ENCODE results near the gene HSPE1. TPM values are rescaled to one million over a fixed set of nuclear protein-coding genes. Genes with fewer than 3 reads are reported as not detected.
"Not testable (repeated sequence)": the region's sequence is repeated elsewhere in the genome, so short reads cannot be mapped to it uniquely, and the experiment has no call there.

Gene HSPE1
- total RNA-seq = 100 to 1,000 TPM; 485 to 487 TPM

DNA sequence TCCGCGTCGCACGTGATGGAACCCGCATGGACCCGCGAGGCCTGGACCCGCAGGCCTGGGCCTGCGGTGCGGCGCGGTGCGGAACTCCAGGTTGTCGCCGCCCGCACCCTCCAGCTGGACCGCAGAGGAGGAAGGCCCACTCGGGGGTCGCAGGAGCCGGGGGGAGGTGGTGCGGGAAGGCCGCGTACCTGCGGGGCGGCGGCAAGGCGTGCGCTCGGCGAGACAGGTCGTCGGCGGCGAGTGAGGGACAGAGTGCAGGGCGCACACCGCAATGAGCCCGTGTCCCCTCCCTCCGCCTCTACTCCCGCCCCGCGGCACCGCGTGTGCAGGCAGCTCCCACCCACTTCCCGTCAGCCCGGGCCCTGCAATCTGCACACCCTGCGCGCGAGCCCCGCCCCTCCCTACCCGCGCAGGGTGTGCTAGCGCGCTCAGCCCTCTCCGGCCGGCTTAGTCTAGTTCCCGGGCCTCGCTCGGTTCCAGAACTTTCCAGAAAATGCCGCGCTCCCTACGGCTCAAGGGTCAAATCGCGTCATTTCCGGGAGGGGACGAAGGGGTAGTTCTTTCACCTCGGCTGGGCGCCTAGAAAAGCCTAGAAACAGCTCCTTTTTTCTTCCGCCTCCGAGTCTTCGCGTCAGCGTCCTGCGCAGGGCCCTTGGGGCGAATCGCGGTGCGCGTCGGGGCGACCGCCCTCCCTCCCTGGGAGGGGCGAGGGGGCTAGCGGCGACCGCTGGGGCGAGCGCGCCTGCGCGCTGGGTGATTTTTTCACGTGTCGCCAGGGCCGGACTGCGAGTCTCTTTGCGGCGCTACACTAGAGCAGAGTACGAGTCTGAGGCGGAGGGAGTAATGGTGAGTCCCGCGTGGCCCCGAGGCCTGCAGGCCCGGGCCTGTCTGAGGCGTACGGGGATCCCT, at the start of gene HSPE1, which contains the start of gene HSPD1:
Gene HSPE1, plus strand, starts transcription at position 786 of the 909 bp plus-strand sequence. Its CDS starts 58 bp downstream, at position 844.
Gene HSPD1, minus strand, starts transcription at position 247 of the 909 bp plus-strand sequence. CDS start 992 bp downstream, outside the sequence.
- Mint-ChIP-seq H3K4me3 (peak within 1 kb of the TSS; percentile 96), H3K27me3 (no peaks in the 10 kb centered on the region), H3K9me3 (no peaks in the 10 kb centered on the region), H3K4me1 (peaks cover 50% of the 10 kb centered on the region), H3K27ac (peak within 1 kb of the TSS; percentile 99), H3K36me3 (peaks cover 81% of the 10 kb centered on the region)
- peak; percentile 99 for DNase-seq

- Mint-ChIP-seq H3K27me3 (no peaks in the 10 kb centered on the region), H3K27ac (no peak overlapping the region), H3K4me3 (no peak overlapping the region), H3K36me3 (peaks cover 2% of the 10 kb centered on the region), H3K4me1 (peaks cover 14% of the 10 kb centered on the region), H3K9me3 (no peaks in the 10 kb centered on the region)
- no peak for DNase-seq
These were observed 49.7 kb upstream of the HSPE1 start for GRCh38 chr2:197450465-197450864.

GRCh38 chr2:197450935-197451358, 49.2 kb upstream of the HSPE1 start:
- H3K27ac Mint-ChIP-seq, DNase-seq, H3K36me3 Mint-ChIP-seq, H3K9me3 Mint-ChIP-seq, H3K27me3 Mint-ChIP-seq, H3K4me3 Mint-ChIP-seq: not testable (repeated sequence)
- H3K4me1 Mint-ChIP-seq = peaks cover 18% of the 10 kb centered on the region

DNA sequence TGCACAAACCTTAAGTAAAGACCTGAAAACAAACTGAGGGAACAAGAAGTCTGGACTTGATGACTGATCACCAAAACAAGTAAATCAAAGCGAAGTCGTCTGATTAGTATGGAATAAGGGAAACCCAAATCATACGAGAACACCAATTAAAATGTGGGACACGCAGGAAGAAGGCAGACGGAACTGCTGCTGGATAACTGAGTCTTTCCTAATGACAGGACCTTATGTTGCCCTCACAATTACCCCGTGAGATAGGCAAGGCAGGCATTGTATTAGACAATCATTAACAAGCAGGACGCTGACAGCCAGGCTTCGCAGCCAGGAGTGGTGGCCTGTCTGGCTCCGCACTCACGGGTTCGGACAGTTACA, 47.4 kb upstream of the HSPE1 start:
- Mint-ChIP-seq H3K36me3 (peaks cover 11% of the 10 kb centered on the region), H3K4me3 (peak overlapping the region; percentile 96), H3K27me3 (no peaks in the 10 kb centered on the region), H3K27ac (peak overlapping the region; percentile 100), H3K4me1 (peaks cover 32% of the 10 kb centered on the region), H3K9me3 (peaks cover 1% of the 10 kb centered on the region)
- DNase-seq = no peak

DNA sequence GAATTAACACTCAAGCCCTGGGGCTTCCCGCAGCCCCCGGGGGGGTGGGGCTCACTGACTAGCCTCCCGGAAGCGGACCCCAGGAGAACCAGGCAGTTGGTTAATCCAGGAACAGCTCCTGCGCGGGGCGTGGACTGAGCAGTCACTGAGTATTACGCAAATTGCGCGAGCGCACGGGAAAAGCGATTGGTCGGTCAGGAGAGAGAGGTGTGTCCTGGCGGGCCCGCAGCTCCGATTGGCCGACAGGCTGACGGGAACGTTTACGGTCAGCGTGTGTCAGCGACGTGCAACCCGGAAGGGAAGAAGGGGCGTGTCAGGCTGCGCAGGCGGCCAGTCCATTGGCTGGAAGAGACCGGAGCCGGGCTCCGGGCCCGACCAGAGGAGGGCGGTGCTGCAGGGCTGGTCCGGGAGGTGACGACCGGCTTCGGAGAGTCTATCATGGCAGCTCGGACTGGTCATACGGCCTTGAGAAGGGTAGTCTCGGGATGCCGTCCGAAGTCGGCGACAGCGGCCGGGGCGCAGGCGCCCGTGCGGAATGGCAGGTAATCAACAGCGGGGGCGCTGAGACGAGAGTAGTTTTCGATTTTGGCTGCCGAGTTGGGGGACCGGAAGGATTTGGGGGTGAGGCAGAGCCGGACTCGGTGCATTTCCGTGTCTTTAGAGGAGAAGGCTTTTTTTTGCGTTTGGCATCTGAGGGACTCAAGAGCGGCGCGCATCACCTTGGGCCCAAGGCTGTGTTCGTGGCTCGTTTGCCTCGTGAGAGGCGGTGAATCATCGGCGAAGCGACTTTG, 46.9 kb upstream of the HSPE1 start, which contains the start of gene COQ10B:
Gene COQ10B, plus strand, starts transcription at position 430 of the 791 bp plus-strand sequence. Its CDS starts 9 bp downstream, at position 439.
- H3K4me1 Mint-ChIP-seq = peaks cover 36% of the 10 kb centered on the region

GRCh38 chr2:197453914-197454398, 46.2 kb upstream of the HSPE1 start:
- peak overlapping the region; percentile 100 for H3K27ac Mint-ChIP-seq
- H3K4me1 Mint-ChIP-seq = peaks cover 42% of the 10 kb centered on the region
- peaks cover 13% of the 10 kb centered on the region for H3K36me3 Mint-ChIP-seq
- no peaks in the 10 kb centered on the region for H3K27me3 Mint-ChIP-seq
- H3K4me3 Mint-ChIP-seq = peak overlapping the region; percentile 96
- H3K9me3 Mint-ChIP-seq = peaks cover 1% of the 10 kb centered on the region
- peak; percentile 15 for DNase-seq

More for the DNA sequence above, 46.9 kb upstream of the HSPE1 start, which contains the start of gene COQ10B:
- Mint-ChIP-seq H3K27ac (peak within 1 kb of the TSS; percentile 100), H3K36me3 (peaks cover 12% of the 10 kb centered on the region), H3K27me3 (no peaks in the 10 kb centered on the region), H3K4me3 (peak within 1 kb of the TSS; percentile 96), H3K9me3 (peaks cover 1% of the 10 kb centered on the region)
- DNase-seq = peak; percentile 99

DNA sequence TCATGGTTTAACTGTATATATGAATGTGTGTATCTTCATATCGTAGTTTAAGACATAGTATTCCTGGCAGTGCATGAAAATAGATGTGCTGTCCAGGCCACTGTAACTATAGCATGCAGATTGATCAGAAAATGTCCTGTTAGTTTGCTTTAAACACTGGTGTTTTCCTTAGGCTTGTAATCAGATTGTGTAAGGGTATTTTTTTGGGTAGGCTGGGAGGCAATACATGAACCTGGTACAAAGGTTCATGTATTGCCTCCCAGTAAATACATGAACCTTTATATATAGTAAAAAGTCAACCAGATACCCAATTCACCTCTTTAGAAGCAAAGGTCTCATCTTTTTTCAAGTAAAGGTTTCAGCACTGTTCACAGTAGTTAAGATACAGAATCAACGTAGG, 45.3 kb upstream of the HSPE1 start:
- H3K9me3 Mint-ChIP-seq = peaks cover 1% of the 10 kb centered on the region
- DNase-seq = no peak
- peaks cover 13% of the 10 kb centered on the region for H3K36me3 Mint-ChIP-seq
- H3K4me1 Mint-ChIP-seq = peaks cover 50% of the 10 kb centered on the region
- H3K27ac Mint-ChIP-seq = peak overlapping the region; percentile 100
- H3K4me3 Mint-ChIP-seq = peak overlapping the region; percentile 96
- H3K27me3 Mint-ChIP-seq = no peaks in the 10 kb centered on the region

- Mint-ChIP-seq H3K9me3 (peaks cover 1% of the 10 kb centered on the region), H3K4me1 (peaks cover 50% of the 10 kb centered on the region), H3K27me3 (no peaks in the 10 kb centered on the region), H3K36me3 (peaks cover 13% of the 10 kb centered on the region), H3K4me3 (peak overlapping the region; percentile 22), H3K27ac (no peak overlapping the region)
- no peak for DNase-seq
These were observed 44.8 kb upstream of the HSPE1 start for GRCh38 chr2:197455428-197455827.

GRCh38 chr2:197460649-197461048, 39.5 kb upstream of the HSPE1 start:
- Mint-ChIP-seq H3K4me3 (no peak overlapping the region), H3K4me1 (peaks cover 34% of the 10 kb centered on the region), H3K9me3 (peaks cover 1% of the 10 kb centered on the region), H3K27me3 (no peaks in the 10 kb centered on the region), H3K36me3 (peaks cover 20% of the 10 kb centered on the region), H3K27ac (no peak overlapping the region)
- DNase-seq = no peak

DNA sequence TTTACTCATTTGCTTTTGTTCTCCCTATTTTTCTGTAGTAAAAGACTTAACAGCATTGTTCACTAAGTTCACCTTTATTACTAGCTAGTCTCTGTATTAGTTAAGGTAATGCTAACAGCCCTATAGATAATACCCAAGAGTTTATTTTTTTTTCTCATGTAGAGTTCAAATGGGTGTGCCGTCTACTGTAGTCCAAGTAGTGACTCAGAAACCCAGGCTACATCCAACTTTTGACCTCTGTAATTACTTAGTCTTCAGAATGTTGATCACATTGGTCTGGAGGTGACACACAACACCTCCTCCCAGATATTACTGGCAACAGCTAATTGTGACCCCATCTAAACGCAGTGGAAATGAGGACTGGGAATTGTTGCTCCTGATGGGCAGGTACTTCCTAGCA, 39.1 kb upstream of the HSPE1 start:
- H3K9me3 Mint-ChIP-seq = no peaks in the 10 kb centered on the region
- no peak overlapping the region for H3K27ac Mint-ChIP-seq
- no peaks in the 10 kb centered on the region for H3K27me3 Mint-ChIP-seq
- DNase-seq = no peak
- H3K4me3 Mint-ChIP-seq = no peak overlapping the region
- peaks cover 33% of the 10 kb centered on the region for H3K4me1 Mint-ChIP-seq
- H3K36me3 Mint-ChIP-seq = peaks cover 17% of the 10 kb centered on the region

- Mint-ChIP-seq H3K36me3 (peaks cover 24% of the 10 kb centered on the region), H3K4me1 (peaks cover 12% of the 10 kb centered on the region), H3K9me3 (no peaks in the 10 kb centered on the region), H3K27ac (no peak overlapping the region), H3K27me3 (no peaks in the 10 kb centered on the region), H3K4me3 (no peak overlapping the region)
- no peak for DNase-seq
These were observed 36.0 kb upstream of the HSPE1 start for GRCh38 chr2:197464175-197464574.

GRCh38 chr2:197472166-197472565, 28.0 kb upstream of the HSPE1 start:
- Mint-ChIP-seq H3K4me3 (no peak overlapping the region), H3K4me1 (no peaks in the 10 kb centered on the region), H3K27ac (no peak overlapping the region), H3K27me3 (no peaks in the 10 kb centered on the region), H3K9me3 (no peaks in the 10 kb centered on the region), H3K36me3 (peaks cover 14% of the 10 kb centered on the region)
- no peak for DNase-seq

DNA sequence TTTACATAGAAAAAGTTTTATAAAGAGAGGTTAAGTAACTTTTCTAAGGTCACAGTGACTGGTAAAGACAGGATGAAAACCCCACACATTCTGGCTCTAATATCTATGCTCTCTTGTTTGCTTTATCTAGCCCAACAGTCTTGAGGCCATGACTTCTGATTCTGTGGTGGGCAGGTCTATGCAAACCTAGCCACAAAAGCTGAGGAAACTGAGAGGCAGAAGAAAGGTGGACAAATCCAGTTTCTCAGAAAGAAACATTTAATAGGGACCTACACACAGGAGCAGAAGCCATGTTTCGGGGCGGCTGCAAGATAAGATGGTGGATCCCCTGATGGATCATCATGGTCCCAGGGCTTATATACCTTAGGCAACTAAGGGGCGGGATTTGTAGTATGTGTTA, 22.4 kb upstream of the HSPE1 start:
- H3K27me3 Mint-ChIP-seq = no peaks in the 10 kb centered on the region
- DNase-seq = no peak
- H3K9me3 Mint-ChIP-seq = peaks cover 2% of the 10 kb centered on the region
- H3K27ac Mint-ChIP-seq = no peak overlapping the region
- H3K4me3 Mint-ChIP-seq = no peak overlapping the region
- H3K4me1 Mint-ChIP-seq = no peaks in the 10 kb centered on the region
- H3K36me3 Mint-ChIP-seq = peaks cover 35% of the 10 kb centered on the region

DNA sequence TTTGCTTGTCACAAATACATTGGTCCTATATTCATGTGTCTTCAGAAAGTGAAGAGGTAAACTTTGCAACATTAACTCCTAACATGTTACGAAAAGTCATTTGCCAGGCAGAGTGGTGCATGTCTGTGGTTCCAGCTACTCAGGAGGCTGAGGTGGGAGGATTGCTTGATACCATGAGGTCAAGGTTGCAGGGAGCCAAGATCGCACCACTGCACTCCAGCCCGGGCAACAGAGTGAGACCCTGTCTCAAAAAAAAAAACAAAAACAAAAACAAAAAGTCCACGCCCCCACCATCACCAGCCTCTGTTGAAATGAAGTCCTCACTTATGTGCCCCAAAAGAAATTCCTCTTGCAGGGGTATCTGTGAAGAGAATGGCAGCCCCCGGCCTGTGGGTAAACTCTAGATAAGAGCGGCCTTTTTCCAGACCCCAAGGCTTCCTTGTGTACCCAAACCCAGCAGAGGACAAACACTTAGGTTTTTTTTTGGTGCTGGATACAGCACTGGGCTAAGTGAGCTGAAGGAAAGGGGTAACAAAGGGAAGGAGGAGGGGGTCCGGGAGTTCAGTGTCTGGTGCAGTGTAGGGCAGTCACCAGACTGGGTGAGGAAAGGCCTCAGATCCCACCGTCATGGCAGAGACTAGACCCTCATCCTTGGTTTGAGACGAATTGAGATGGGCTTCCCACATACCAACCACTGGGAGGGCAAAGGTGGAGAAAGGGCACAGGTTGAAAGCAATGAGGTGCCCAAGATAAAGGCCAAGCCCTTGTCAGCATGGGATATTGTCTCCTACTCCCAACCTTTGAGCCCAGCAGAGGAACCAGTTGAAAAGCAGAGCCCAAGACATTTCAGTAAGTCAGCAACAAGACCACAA, 19.8 kb upstream of the HSPE1 start:
- Mint-ChIP-seq H3K9me3 (peaks cover 13% of the 10 kb centered on the region), H3K4me1 (peaks cover 1% of the 10 kb centered on the region), H3K27me3 (no peaks in the 10 kb centered on the region), H3K4me3 (no peak overlapping the region), H3K27ac (no peak overlapping the region), H3K36me3 (peaks cover 57% of the 10 kb centered on the region)
- DNase-seq = no peak
